ENCODE data around the gene C6orf163. TPM values are rescaled to one million over a fixed set of nuclear protein-coding genes. Genes with fewer than 3 reads are reported as not detected.

C6orf163 gene
- total RNA-seq, 1 experiment from 2014 or later: 1.2 TPM

GRCh38 chr6:87334683-87335082 is 9.9 kb upstream of the C6orf163 start:
- no peaks in the 10 kb centered on the region for H3K23me2 ChIP-seq (ENCODE audit: insufficient read length, low read depth, low read length, poor library complexity, severe bottlenecking)
- H3K4ac ChIP-seq (ENCODE audit: low read depth, low read length): no peak overlapping the region
- Mint-ChIP-seq H3K9me3 (no peaks in the 10 kb centered on the region), H3K27ac (no peak overlapping the region), H3K27me3 (ENCODE audit: low read depth) (no peaks in the 10 kb centered on the region), H3K4me3 (no peak overlapping the region), H3K4me1 (peaks cover 23 to 28% of the 10 kb centered on the region in 2 experiments), H3K36me3 (ENCODE audit: insufficient read depth in 1 of 3, low read depth in 3 of 3) (peaks cover 0 to 3% (median under 1%) of the 10 kb centered on the region in 3 experiments; a peak in 3 of 7 replicates)
- no peak overlapping the region for H2BK20ac ChIP-seq (ENCODE audit: low read depth, low read length, poor library complexity, severe bottlenecking)
- no peak overlapping the region for H4K8ac ChIP-seq (replicated peaks; ENCODE audit: insufficient read length, low read depth, low read length)
- no peaks in the 10 kb centered on the region; the same call in 1 of the 2 replicates for H3K4me1 ChIP-seq (ENCODE audit: insufficient read depth, low read length)
- no peak overlapping the region for H3T11ph ChIP-seq (ENCODE audit: low read length)
- no peaks in the 10 kb centered on the region for H3K9me3 ChIP-seq (ENCODE audit: control insufficient read depth, low read depth, low read length)
- no peak overlapping the region for H4K5ac ChIP-seq (ENCODE audit: insufficient read length, low read depth, low read length)
- no peaks in the 10 kb centered on the region for H3K79me1 ChIP-seq (ENCODE audit: insufficient read depth, low read depth, low read length, poor library complexity, severe bottlenecking)
- H4K91ac ChIP-seq (ENCODE audit: insufficient read length, low read depth, low read length): no peak overlapping the region
- no peak overlapping the region for H3K23ac ChIP-seq (ENCODE audit: insufficient read length, low read depth, low read length)
- no peak overlapping the region for H2BK12ac ChIP-seq (ENCODE audit: insufficient read length, low read depth, low read length)
- WGBS (ENCODE audit: extremely low coverage, insufficient read length, low lambda C conversion rate): no CpG with 5 or more reads among the region's 1 CpG
- no peak overlapping the region for H2BK120ac ChIP-seq (ENCODE audit: low read depth, low read length, poor library complexity, severe bottlenecking)
- H3K18ac ChIP-seq (ENCODE audit: insufficient read length, low read depth, low read length): no peak overlapping the region
- no peaks in the 10 kb centered on the region for H3K79me2 ChIP-seq (ENCODE audit: insufficient read depth, low read length)
- no peak for TF ChIP-seq CTCF (conservative IDR thresholded peaks at IDR 0.05)
- no peak overlapping the region for H2BK5ac ChIP-seq (ENCODE audit: insufficient read length, low read length)
- no peak overlapping the region for H3K4me2 ChIP-seq (ENCODE audit: insufficient read depth, insufficient read length, low read length)
- no peak overlapping the region for H3K56ac ChIP-seq (ENCODE audit: insufficient read length, low read depth, low read length)
- no peak overlapping the region for H3K14ac ChIP-seq (ENCODE audit: insufficient read depth, low read length)
- H4K20me1 ChIP-seq (ENCODE audit: control insufficient read depth, insufficient read depth, insufficient read length): no peaks in the 10 kb centered on the region
- H3K9ac ChIP-seq (ENCODE audit: extremely low read depth, insufficient read length, low read length): no peak overlapping the region
- no peaks in the 10 kb centered on the region for H3K27me3 ChIP-seq (ENCODE audit: insufficient read depth, low read length)
- no peak overlapping the region for H3K27ac ChIP-seq (ENCODE audit: insufficient read length, low read depth, low read length)
- no peak overlapping the region for H2AFZ ChIP-seq (ENCODE audit: low read length)
- no peak overlapping the region for H2AK5ac ChIP-seq (ENCODE audit: insufficient read length, low read length)
- no peak overlapping the region for H2BK15ac ChIP-seq (ENCODE audit: low read depth, low read length)
- no peak for DNase-seq

Data from H9 (cell line).